MM.1S (cell line): ENCODE results near the gene NSMF.

Source experiments
- CTCF ChIP-seq: fragments of 300-600 bp; sonication (generic); IDR thresholded peaks from 2 replicates; pipeline ENCODE4 v1.5.1; 2016; ENCODE audit warnings: antibody characterized with exemption, low read length, mixed read lengths
- EZH2 ChIP-seq: fragments of 300-600 bp; sonication (generic); optimal IDR thresholded peaks from 2 replicates; pipeline ENCODE3; 2017; ENCODE audit warnings: low read depth, mild to moderate bottlenecking, antibody characterized with exemption, low read length, mixed read lengths
- EZH2phosphoT487 ChIP-seq: fragments of 300-600 bp; sonication (generic); IDR thresholded peaks from 2 replicates; pipeline ENCODE4 v1.6.1; 2018; ENCODE audit warnings: antibody characterized with exemption, low read length

- TF ChIP-seq CTCF (peak; percentile 11; the same call in 1 of the 2 replicates), EZH2 (no peak), EZH2phosphoT487 (no peak)
Measured at GRCh38 chr9:137406876-137407589, 52.1 kb downstream of the NSMF start.
